ENCODE data around the gene RASGRP4.
"Not testable (repeated sequence)": the region's sequence is repeated elsewhere in the genome, so short reads cannot be mapped to it uniquely, and the experiment has no call there.

The RASGRP4 gene

DNA sequence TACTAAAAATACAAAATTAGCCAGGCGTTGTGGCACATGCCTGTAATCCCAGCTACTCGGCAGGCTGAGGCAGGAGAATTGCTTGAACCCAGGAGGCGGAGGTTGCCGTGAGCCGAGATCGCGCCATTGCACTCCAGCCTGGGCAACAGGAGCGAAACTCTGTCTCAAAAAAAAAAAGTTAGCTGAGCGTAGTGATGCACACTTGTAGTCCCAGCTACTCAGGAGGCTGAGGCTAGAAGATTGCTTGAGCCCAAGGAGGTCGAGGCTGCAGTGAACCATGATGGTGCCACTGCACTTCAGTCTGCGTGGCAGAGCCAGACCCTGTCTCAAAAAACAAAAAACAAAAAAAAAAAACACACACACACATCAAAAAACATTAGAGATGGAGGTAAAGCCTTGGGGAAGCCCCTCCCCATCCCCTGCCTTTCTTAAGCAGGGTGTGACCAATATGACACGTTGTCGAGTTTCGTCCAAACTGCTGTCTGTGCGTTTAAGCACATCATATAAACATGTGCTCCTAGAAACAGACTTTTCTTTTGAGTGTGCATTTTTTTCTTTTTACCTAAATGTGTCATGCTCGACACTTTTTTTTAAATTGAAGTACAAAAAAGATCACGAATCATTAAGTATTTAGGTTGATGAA lies 1.1 kb upstream of the RASGRP4 start:
- H3K4me1 ChIP-seq (ENCODE audit: insufficient read depth, low read length); H3K9ac ChIP-seq (ENCODE audit: low read depth, low read length); H3K9me3 ChIP-seq (ENCODE audit: insufficient read depth, low read depth, low read length); H3K27me3 ChIP-seq (ENCODE audit: insufficient read depth, low read length); H3K36me3 ChIP-seq (ENCODE audit: insufficient read depth, low read depth, low read length); H3K27ac ChIP-seq (ENCODE audit: low read length); H3K4me3 ChIP-seq (ENCODE audit: low read length): not testable (repeated sequence)

DNA sequence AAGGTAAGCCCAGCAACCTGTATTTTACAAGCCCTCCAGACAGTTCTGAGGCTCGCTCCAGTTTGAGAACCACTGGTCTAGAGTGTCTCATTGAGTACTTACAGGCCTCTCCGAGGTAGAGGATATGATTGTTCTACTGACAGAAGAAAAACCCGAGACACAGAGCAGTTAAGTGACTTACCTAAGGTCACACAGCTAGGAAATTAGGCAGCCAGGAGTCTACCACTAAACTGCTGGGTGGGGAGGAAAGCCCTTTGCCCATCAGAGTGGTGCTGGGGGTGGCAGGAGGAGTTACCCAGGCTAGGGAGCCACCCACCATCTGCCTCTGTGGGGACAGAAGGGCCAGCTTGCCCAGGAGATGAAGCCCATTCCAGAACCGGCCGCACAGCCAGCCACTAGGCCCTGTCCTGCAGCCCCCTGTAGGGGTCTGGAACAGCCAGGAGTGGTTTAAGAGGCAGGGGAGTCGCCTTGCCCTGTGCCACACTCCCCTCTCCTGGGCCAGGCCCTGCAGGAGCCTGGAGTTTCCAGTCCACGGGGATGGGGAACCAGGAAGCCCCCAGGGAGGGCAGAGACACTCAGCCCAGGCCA lies 703 bp downstream of the RASGRP4 start:
- no peak overlapping the region for H3K27ac ChIP-seq (ENCODE audit: low read length)
- H3K4me1 ChIP-seq (ENCODE audit: insufficient read depth, low read length) = peaks cover 4% of the 10 kb centered on the region; the same call in 1 of the 2 replicates
- H3K9ac ChIP-seq (ENCODE audit: low read depth, low read length) = 0 out of 2 replicates have a peak overlapping the region, but pooled peaks have one; percentile 16
- no peak overlapping the region for H3K4me3 ChIP-seq (ENCODE audit: low read length)
- H3K36me3 ChIP-seq (ENCODE audit: insufficient read depth, low read depth, low read length) = no peaks in the 10 kb centered on the region
- no peaks in the 10 kb centered on the region for H3K27me3 ChIP-seq (ENCODE audit: insufficient read depth, low read length)
- H3K9me3 ChIP-seq (ENCODE audit: insufficient read depth, low read depth, low read length) = no peaks in the 10 kb centered on the region

DNA sequence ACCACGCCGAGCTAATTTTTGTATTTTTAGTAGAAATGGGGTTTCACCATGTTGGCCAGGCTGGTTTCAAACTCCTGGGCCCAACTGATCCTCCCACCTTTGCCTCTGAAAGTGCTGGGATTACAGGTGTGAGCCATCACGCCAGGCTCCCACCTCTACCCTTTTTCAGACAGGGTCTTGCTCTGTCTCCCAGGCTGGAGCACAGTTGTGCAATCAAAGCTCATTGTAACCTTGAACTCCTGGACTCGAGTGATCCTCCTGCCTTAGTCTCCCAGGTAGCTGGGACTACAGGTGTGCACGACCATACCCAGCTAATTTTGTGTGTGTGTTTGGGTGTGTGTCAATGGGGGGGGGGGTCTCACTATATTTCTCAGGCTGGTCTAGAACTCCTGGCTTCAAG lies 1.7 kb downstream of the RASGRP4 start:
- Histone ChIP-seq H3K4me1 (ENCODE audit: insufficient read depth, low read length) (peaks cover 4% of the 10 kb centered on the region; the same call in 1 of the 2 replicates), H3K27ac (ENCODE audit: low read length) (no peak overlapping the region), H3K9ac (ENCODE audit: low read depth, low read length) (no peak overlapping the region), H3K4me3 (ENCODE audit: low read length) (no peak overlapping the region), H3K27me3 (ENCODE audit: insufficient read depth, low read length) (peaks cover under 1% of the 10 kb centered on the region; the same call in 1 of the 2 replicates), H3K36me3 (ENCODE audit: insufficient read depth, low read depth, low read length) (no peaks in the 10 kb centered on the region), H3K9me3 (ENCODE audit: insufficient read depth, low read depth, low read length) (no peaks in the 10 kb centered on the region)

DNA sequence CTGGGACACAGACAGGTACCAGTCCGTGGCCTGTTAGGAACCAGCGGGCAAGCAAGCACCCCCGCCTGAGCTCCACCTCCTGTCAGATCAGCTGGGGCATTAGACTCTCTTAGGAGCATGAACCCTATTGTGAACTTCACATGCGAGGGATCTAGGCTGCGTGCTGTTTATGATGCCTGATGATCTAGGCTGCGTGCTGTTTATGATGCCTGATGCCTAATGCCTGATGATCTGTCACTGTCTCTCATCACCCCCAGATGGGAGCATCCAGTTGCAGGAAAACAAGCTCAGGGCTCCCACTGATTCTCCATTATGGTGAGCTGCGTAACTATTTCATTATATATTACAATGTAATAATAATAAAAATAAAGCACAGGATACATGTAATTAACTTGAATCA lies 3.6 kb downstream of the RASGRP4 start:
- Histone ChIP-seq H3K27ac (ENCODE audit: low read length) (no peak overlapping the region), H3K27me3 (ENCODE audit: insufficient read depth, low read length) (peaks cover 11% of the 10 kb centered on the region), H3K4me1 (ENCODE audit: insufficient read depth, low read length) (peaks cover 4% of the 10 kb centered on the region; the same call in 1 of the 2 replicates), H3K36me3 (ENCODE audit: insufficient read depth, low read depth, low read length) (no peaks in the 10 kb centered on the region), H3K4me3 (ENCODE audit: low read length) (no peak overlapping the region), H3K9me3 (ENCODE audit: insufficient read depth, low read depth, low read length) (no peaks in the 10 kb centered on the region), H3K9ac (ENCODE audit: low read depth, low read length) (no peak overlapping the region)

DNA sequence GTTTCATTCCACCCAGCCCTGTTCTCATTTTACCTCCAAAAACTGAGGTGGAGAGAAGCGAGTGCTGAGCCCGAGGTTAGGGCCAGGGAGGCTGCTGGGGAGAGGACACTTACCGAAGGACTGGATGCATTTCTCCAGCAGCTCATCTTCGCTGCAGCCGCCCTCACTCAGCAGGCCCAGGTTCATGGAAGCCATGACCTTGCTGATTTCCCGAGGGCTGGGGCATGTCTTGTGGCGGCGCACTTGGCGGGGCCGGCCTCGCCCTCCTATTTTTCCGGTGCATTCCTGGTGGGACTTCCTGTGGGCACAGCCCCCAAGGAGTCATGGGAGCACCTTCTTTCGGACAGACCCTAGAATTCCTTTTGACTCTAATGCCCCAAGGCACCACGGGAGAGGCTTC lies 4.2 kb downstream of the RASGRP4 start:
- Histone ChIP-seq H3K27ac (ENCODE audit: low read length) (no peak overlapping the region), H3K27me3 (ENCODE audit: insufficient read depth, low read length) (peaks cover 11% of the 10 kb centered on the region), H3K4me3 (ENCODE audit: low read length) (no peak overlapping the region), H3K4me1 (ENCODE audit: insufficient read depth, low read length) (peaks cover 4% of the 10 kb centered on the region; the same call in 1 of the 2 replicates), H3K9ac (ENCODE audit: low read depth, low read length) (no peak overlapping the region), H3K36me3 (ENCODE audit: insufficient read depth, low read depth, low read length) (no peaks in the 10 kb centered on the region), H3K9me3 (ENCODE audit: insufficient read depth, low read depth, low read length) (no peaks in the 10 kb centered on the region)

DNA sequence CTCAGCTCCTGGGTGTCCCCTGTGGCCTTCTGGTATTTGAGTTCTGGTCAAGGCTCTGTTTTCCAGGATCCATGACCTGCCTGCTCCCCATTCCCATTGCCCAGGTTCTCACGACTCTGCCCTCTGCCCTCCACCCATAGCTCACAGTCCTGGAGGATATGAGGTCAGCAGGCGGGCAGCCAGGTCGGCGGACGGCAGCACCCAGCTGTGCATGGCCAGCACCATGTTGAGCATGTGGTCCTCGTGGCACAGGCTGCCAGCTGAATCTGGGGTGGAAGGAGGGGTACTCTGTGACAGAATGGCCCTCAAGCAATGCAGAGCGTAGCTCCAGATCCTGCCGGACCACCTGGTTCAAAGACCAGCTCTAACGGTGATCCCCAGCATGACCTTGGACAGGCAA lies 5.1 kb downstream of the RASGRP4 start:
- Histone ChIP-seq H3K9ac (ENCODE audit: low read depth, low read length) (no peak overlapping the region), H3K4me1 (ENCODE audit: insufficient read depth, low read length) (no peaks in the 10 kb centered on the region), H3K27me3 (ENCODE audit: insufficient read depth, low read length) (peaks cover 11% of the 10 kb centered on the region), H3K36me3 (ENCODE audit: insufficient read depth, low read depth, low read length) (no peaks in the 10 kb centered on the region), H3K9me3 (ENCODE audit: insufficient read depth, low read depth, low read length) (no peaks in the 10 kb centered on the region), H3K4me3 (ENCODE audit: low read length) (no peak overlapping the region), H3K27ac (ENCODE audit: low read length) (no peak overlapping the region)

DNA sequence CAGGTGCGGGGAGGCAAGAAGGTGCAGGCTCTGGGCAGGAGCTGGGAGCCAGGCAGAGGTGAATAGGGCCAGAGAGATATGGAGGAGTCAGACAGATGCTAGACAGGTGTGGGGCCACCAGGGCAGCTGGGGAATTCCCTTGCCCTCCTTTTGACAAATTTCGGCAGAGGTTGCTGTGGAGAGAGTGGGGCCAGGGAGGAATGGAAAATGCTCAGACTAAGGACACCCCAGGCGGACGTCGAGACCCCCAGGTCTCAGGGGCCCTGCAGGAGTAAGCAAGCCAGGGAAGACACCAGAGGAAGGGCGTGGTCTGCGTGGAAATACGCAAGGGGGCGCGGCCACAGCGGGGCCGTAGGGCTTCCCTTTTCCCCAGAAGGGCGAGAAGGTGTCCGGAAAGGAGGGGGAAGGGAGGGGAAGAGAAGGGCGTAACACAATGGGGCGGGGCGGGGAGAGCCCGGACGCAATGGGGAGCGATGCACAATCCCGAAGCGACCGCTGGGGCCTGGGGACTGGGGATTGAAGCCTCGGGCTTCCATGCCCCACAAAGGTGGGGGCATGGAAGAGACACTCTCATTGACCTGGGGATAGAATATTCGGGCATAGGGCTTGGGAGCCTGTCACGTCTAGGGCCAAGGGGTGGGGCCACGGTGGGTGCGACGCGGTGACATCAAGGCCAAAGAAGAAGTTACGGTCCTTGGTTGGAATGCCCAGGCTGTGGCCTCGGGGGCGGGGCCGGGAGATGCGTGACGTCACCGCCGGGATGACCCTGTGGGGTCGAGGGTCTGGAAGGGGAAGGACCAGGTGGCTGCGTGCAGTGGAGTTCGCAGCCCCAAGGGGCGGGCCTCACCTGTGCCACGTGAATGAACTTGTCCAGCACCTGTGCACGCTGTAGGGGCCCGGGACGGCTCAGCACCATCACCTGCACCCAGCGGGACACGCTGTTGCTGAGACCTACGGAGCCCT lies 8.2 kb downstream of the RASGRP4 start:
- peak overlapping the region; percentile 74 for H3K4me3 ChIP-seq (ENCODE audit: low read length)
- H3K4me1 ChIP-seq (ENCODE audit: insufficient read depth, low read length) = no peaks in the 10 kb centered on the region
- H3K27me3 ChIP-seq (ENCODE audit: insufficient read depth, low read length) = peaks cover 11% of the 10 kb centered on the region
- no peak overlapping the region for H3K27ac ChIP-seq (ENCODE audit: low read length)
- no peaks in the 10 kb centered on the region for H3K9me3 ChIP-seq (ENCODE audit: insufficient read depth, low read depth, low read length)
- peak overlapping the region; percentile 25; the same call in 1 of the 2 replicates for H3K9ac ChIP-seq (ENCODE audit: low read depth, low read length)
- no peaks in the 10 kb centered on the region for H3K36me3 ChIP-seq (ENCODE audit: insufficient read depth, low read depth, low read length)

DNA sequence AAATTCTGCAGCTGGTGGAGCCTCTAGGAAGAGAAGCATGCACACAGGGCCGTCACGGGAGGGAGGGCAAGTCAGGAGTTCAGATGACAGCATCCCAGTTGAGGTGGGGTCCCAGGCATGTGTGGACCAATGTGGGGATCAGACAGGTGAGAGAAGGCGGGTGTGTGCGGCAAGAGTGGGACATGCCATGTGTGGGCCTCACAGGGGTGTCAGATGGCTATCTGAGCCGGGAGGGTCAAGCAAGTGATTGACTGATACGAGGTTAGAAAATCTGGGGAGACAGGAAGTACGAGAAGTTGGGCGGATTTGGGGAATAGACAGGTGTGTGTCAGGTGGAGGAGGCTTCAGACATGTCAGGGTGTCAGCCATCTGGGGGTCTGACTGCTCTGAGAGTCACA lies 8.9 kb downstream of the RASGRP4 start:
- no peak overlapping the region for H3K27ac ChIP-seq (ENCODE audit: low read length)
- no peaks in the 10 kb centered on the region for H3K9me3 ChIP-seq (ENCODE audit: insufficient read depth, low read depth, low read length)
- no peaks in the 10 kb centered on the region for H3K36me3 ChIP-seq (ENCODE audit: insufficient read depth, low read depth, low read length)
- no peaks in the 10 kb centered on the region for H3K4me1 ChIP-seq (ENCODE audit: insufficient read depth, low read length)
- peak overlapping the region; percentile 25; the same call in 1 of the 2 replicates for H3K9ac ChIP-seq (ENCODE audit: low read depth, low read length)
- H3K27me3 ChIP-seq (ENCODE audit: insufficient read depth, low read length) = peaks cover 11% of the 10 kb centered on the region
- peak overlapping the region; percentile 74; the same call in 1 of the 2 replicates for H3K4me3 ChIP-seq (ENCODE audit: low read length)

DNA sequence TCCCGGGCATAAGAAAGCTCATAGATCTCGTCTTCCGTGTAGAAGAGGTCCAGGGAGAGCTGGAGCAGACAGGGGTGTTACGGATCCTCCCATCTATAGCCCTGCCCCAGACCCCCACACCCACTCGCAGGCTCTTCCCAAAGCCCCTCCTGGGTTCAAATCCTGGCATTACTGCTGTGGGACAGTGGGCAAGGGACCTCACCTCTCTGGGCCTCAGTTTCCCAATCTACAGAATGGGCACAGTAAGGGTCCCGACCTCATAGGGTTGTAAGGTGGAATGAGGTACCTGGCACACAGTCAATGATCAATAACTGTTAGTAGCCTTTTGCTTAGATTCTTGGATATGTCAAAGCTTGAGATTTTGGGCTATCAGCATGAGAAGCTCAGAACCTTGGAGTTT lies 12.6 kb downstream of the RASGRP4 start:
- H3K9me3 ChIP-seq (ENCODE audit: insufficient read depth, low read depth, low read length) = no peaks in the 10 kb centered on the region
- H3K4me1 ChIP-seq (ENCODE audit: insufficient read depth, low read length) = no peaks in the 10 kb centered on the region
- peaks cover 2% of the 10 kb centered on the region for H3K27me3 ChIP-seq (ENCODE audit: insufficient read depth, low read length)
- H3K36me3 ChIP-seq (ENCODE audit: insufficient read depth, low read depth, low read length) = no peaks in the 10 kb centered on the region
- no peak overlapping the region for H3K4me3 ChIP-seq (ENCODE audit: low read length)
- no peak overlapping the region for H3K27ac ChIP-seq (ENCODE audit: low read length)
- no peak overlapping the region for H3K9ac ChIP-seq (ENCODE audit: low read depth, low read length)

DNA sequence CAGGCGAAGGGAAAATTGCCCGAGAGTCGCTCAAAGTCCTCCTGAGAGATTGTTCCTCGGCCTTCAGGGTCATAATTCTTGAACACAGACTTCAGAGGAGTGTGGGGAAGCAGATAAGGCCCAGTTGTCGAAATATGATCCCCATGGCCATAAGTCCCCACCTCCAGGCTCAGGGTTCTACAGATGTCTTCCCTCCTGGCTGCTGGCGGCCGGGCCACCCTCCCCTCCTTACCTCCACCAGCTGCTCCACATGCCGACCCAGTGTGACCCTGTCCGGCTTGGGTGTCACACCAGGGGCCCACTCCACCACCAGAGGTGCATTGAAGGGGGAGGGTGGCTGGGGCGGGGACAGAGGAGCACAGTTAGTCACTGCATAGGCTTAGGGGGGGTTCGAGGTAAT lies 13.1 kb downstream of the RASGRP4 start:
- H3K27me3 ChIP-seq (ENCODE audit: insufficient read depth, low read length) = no peaks in the 10 kb centered on the region
- no peak overlapping the region for H3K4me3 ChIP-seq (ENCODE audit: low read length)
- no peak overlapping the region for H3K9ac ChIP-seq (ENCODE audit: low read depth, low read length)
- no peak overlapping the region for H3K27ac ChIP-seq (ENCODE audit: low read length)
- H3K9me3 ChIP-seq (ENCODE audit: insufficient read depth, low read depth, low read length) = no peaks in the 10 kb centered on the region
- no peaks in the 10 kb centered on the region for H3K4me1 ChIP-seq (ENCODE audit: insufficient read depth, low read length)
- H3K36me3 ChIP-seq (ENCODE audit: insufficient read depth, low read depth, low read length) = no peaks in the 10 kb centered on the region

DNA sequence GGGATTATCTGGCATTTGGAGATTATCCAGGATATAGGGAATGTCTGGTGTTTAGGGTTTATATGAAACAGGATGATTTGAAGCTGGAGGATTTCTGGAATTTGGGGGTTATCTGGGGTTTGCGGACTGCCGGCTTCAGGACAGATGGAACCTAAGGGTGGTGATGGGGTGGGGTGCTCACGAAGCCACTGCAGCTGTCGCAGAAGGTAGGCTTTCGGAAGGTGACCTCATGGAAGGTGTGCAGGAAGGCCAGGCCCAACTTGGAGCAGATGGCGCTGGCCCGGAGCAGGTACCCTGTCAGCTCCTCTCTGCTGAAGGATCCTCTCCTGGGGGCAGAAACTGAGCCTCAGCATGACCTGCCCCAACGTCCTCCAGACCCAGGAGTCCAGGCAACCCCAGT lies 13.5 kb downstream of the RASGRP4 start:
- no peak overlapping the region for H3K9ac ChIP-seq (ENCODE audit: low read depth, low read length)
- H3K9me3 ChIP-seq (ENCODE audit: insufficient read depth, low read depth, low read length) = no peaks in the 10 kb centered on the region
- no peaks in the 10 kb centered on the region for H3K27me3 ChIP-seq (ENCODE audit: insufficient read depth, low read length)
- H3K4me3 ChIP-seq (ENCODE audit: low read length) = no peak overlapping the region
- H3K36me3 ChIP-seq (ENCODE audit: insufficient read depth, low read depth, low read length) = no peaks in the 10 kb centered on the region
- H3K4me1 ChIP-seq (ENCODE audit: insufficient read depth, low read length) = no peaks in the 10 kb centered on the region
- no peak overlapping the region for H3K27ac ChIP-seq (ENCODE audit: low read length)
